Mononuclear cell (primary cell): ENCODE data around the gene MCMBP. TPM values are rescaled to one million over a fixed set of nuclear protein-coding genes. Genes with fewer than 3 reads are reported as not detected.

Source experiments
- H3K27me3 ChIP-seq: 2 replicates; pipeline ENCODE4 v1.6.0; 2011; ENCODE audit warnings: low read length, control low read depth; ENCODE audit not compliant: insufficient read depth
- H3K4me1 ChIP-seq: 2 replicates; pipeline ENCODE4 v1.5.1; 2011; ENCODE audit warnings: mild to moderate bottlenecking, low read length, control low read depth; ENCODE audit not compliant: insufficient read depth
- H3K4me3 ChIP-seq: 2 replicates; pipeline ENCODE4 v1.5.1; 2011; ENCODE audit warnings: mild to moderate bottlenecking, low read length, moderate library complexity
- H3K9me3 ChIP-seq: 2 replicates; pipeline ENCODE4 v1.5.1; 2011; ENCODE audit warnings: low read depth, mild to moderate bottlenecking, control low read depth, low read length
- total RNA-seq: library from RNA; depleted of rRNA; stranded (reverse); fragments of >200 nt; gene quantifications from one replicate; pipeline ENCODE4 v1.2.3, GENCODE V29; 2012

The MCMBP gene
- total RNA-seq, 1 donor, result 29.6 TPM

DNA sequence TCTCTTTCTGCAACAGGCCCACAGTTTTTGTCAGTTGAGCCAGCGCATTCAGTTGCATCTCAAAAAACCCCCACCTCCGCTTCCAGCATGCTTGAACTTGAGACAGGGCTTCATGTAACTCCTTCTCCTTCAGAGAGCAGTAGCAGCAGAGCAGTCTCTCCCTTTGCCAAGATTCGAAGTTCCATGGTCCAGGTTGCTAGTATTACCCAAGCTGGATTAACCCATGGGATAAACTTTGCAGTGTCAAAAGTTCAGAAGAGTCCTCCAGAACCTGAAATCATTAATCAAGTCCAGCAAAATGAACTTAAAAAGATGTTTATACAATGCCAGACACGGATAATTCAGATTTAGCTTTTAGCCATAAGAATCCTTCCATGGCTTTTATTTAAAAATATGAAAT is 45.2 kb downstream of the MCMBP start:
- H3K4me1 ChIP-seq, result no peaks in the 10 kb centered on the region
- no peak overlapping the region for H3K4me3 ChIP-seq
- H3K27me3 ChIP-seq, result no peaks in the 10 kb centered on the region
- no peaks in the 10 kb centered on the region for H3K9me3 ChIP-seq

DNA sequence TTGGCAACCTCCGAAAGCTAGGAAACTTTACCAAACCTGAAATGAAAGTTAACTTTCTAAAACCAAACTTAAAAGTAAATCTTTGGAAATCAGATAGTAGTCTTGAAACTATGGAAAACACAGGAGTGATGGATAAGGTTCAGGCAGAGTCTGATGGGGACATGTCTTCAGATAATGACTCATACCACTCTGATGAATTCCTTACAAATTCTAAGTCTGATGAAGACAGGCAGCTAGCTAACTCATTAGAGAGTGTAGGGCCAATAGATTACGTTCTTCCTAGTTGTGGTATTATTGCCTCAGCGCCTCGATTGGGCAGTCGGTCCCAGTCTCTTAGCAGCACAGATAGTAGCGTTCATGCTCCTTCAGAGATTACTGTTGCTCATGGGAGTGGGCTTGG is 45.9 kb downstream of the MCMBP start:
- Histone ChIP-seq H3K4me3 (no peak overlapping the region), H3K4me1 (no peaks in the 10 kb centered on the region), H3K9me3 (no peaks in the 10 kb centered on the region), H3K27me3 (no peaks in the 10 kb centered on the region)

DNA sequence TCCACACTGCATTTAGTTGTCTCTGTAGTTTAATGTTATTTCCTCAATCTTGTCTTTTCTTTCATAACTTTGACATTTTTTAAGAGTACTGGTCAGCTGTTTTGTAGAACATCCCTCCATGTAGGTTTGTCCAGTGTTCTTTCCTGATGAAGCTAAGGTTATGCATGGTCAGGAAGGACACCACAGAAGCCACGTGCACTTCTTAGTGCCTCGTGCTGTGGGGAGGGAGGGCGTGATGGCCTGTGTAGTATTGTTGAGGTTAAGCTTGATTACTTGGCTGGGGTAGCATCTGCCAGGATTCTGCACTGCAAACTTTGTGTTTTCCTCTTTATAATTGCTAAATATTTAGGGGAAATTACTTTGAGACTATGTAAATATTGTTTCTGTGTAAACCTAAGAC is 48.3 kb downstream of the MCMBP start:
- no peaks in the 10 kb centered on the region for H3K9me3 ChIP-seq
- H3K4me3 ChIP-seq, result no peak overlapping the region
- no peaks in the 10 kb centered on the region for H3K4me1 ChIP-seq
- H3K27me3 ChIP-seq, result no peaks in the 10 kb centered on the region

DNA sequence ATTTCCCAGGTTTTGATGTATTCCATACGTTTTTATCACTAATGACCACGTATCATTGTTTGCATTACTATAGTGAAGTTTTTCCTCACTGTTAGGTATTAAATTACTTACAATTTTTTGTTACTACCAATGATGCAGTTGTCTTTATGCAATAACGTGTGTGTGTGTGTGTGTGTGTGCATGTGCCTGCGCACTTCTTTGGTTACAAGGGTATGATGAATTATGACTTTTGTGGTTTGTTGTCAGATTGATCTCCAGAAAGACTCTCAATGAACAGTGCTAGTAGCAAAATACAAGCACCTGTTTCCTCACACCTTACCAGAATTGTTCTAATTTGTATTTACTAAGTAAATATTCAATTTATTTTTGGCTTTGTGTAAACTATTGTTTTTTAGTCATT is 51.5 kb downstream of the MCMBP start:
- Histone ChIP-seq H3K27me3 (no peaks in the 10 kb centered on the region), H3K9me3 (no peaks in the 10 kb centered on the region), H3K4me1 (peaks cover 4% of the 10 kb centered on the region), H3K4me3 (no peak overlapping the region)

DNA sequence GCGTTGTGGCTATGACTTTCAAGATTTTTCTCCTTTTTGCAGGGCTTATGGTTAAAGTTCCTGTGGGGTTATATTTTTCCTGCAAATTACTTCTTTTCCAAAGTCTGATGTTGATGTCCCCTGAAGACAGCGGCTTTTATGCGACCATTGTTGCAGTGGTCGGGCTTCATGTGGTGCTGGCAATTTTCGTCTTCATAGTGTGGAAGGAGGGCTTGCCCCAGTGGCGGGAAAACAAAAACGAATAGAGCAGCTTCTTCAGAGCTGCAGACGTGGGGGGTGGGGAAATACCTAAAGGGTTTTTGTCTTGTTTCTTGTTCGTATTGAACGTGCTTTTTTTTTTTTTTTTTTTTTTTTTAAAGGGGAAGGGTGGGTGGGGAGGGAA is 53.8 kb downstream of the MCMBP start:
- Histone ChIP-seq H3K9me3 (no peaks in the 10 kb centered on the region), H3K4me1 (peaks cover 4% of the 10 kb centered on the region), H3K27me3 (no peaks in the 10 kb centered on the region), H3K4me3 (no peak overlapping the region)

DNA sequence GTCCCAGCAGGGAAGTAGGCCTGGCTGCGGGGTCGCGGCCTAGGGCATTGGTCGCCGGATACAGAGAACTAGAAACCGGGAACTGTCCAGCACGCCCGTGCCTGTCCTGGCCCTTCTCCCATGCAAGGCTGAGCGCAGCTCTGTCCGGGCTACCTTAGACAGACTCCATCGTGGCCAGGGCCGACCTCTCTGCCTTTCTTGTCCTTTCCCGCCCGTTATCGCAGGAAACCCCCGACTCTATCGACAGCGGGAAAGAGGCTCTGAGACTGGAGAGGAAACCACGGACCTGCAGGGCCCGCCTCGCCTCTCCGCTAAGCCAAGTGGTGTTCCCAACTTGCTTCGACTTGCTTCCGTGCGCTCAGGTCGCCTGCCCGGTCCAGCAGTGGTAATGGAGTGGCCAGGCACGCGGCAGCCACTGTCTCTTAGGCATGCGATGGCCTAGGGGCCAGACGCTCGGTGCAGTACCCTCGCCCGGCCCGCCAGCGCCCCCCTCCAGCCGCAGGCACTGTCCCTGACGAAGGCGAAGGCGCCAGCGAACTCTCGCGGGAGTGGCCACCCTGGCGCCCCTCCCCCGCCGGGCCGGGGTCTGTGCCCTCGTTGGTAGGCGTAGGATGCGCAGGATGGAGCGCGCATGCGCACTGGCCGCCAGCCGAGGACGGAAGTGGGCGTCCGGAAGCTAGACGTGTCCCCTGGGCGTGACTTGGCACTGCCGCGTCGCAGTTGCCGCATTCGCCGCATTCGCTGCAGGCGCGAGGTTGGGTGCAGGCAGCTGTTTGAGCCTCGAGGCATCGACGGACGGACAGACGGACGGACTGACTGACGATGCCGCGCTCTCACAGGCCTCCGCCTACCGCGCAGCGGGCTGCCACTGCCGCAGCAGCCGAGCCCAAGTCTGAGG is 54.4 kb downstream of the MCMBP start:
- Histone ChIP-seq H3K4me1 (peaks cover 4% of the 10 kb centered on the region), H3K9me3 (no peaks in the 10 kb centered on the region), H3K27me3 (no peaks in the 10 kb centered on the region), H3K4me3 (no peak overlapping the region)

DNA sequence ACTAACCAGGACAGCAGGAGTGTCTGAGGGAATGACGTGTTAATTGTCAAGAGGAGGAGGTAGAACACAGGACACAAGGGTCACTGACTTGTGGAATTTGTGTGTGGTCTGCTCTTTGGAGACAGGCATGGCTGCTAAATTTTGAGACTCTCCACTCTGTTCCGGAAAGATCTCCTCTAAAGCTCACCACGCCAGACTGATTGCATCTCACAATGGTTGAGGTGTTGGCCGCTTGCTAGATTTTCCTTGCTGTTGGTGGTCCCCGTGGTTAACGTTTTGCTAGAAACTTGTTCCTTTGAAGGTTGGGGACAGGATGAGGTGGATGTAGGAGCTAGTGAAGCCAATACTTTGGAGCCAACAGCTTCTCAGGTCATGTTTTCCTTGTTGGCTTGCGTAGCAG is 57.0 kb downstream of the MCMBP start:
- Histone ChIP-seq H3K9me3 (no peaks in the 10 kb centered on the region), H3K4me1 (peaks cover 4% of the 10 kb centered on the region), H3K4me3 (no peak overlapping the region), H3K27me3 (no peaks in the 10 kb centered on the region)

DNA sequence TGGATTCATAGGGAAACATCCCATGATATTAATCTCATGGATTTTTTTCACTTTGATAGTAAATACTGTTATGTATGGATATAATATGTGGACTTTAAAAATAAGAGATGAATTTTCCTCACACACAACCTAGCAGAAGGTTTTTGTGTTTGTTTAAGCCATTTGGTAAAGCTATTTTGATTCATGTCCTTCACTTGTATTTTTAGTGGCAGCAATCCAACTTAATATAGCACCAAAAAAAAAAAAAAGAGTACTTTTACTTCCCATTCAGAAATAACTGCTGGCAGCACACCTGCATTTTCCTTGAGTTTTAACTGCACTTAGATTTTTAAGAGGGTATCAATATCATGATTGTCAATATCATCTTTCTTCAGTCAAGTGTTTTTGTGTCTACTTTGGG is 60.0 kb downstream of the MCMBP start:
- Histone ChIP-seq H3K9me3 (no peaks in the 10 kb centered on the region), H3K4me1 (no peaks in the 10 kb centered on the region), H3K27me3 (no peaks in the 10 kb centered on the region), H3K4me3 (no peak overlapping the region)

DNA sequence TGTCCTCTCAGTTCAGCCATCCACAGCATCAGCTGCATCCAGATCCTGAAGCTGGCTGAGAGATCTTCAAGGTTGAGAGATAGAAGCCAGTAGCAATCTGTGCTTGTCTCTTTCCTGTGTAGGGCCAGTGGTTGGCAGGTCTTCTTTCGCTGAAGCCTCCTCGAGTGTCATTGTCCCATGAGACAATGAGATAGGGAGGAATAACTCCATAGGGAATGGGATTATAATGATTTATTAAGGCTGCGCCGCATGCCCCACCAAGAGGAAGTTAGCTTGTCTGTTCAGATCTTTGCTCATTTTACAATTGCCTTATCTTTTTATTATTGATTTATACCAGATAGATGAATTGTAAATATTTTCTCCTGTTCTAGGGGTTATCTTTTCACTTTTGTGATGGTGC is 61.5 kb downstream of the MCMBP start:
- H3K27me3 ChIP-seq, result no peaks in the 10 kb centered on the region
- no peak overlapping the region for H3K4me3 ChIP-seq
- no peaks in the 10 kb centered on the region for H3K9me3 ChIP-seq

DNA sequence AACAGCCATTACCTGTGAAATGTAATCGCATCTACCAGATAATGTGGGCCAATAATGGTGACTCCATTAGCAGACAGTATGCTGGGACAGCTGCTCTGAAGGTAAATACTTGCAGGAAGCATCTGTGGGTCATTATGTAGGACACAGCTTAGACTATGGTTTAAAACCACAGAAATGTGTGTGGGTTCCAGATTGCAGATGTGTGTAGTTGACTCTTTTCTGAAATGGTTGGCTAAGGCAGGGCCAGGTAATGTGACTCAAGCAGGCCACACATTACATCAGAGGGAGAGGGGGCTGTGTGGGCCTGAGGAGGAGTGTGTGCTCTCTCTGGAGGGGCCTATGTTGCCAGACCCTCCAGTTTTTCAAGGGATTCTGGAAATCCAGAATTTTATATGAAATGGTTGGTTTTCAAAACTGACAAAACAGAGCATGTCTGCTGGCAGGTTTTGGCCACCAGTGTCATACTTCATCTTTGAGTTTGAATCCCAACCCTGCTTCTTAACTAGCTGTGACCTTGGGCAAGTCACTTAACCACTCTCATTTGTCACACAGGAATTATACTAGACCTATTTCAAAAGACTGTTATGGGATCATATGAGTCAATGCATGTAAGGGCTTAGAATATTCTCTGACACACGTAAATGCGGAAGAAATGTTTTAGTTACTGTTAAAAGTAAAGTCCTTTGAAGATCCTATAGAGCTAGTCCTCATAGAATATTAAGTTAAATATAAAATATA is 64.5 kb downstream of the MCMBP start:
- H3K9me3 ChIP-seq, result no peaks in the 10 kb centered on the region

More for the DNA sequence above, 61.5 kb downstream of the MCMBP start:
- no peaks in the 10 kb centered on the region for H3K4me1 ChIP-seq

DNA sequence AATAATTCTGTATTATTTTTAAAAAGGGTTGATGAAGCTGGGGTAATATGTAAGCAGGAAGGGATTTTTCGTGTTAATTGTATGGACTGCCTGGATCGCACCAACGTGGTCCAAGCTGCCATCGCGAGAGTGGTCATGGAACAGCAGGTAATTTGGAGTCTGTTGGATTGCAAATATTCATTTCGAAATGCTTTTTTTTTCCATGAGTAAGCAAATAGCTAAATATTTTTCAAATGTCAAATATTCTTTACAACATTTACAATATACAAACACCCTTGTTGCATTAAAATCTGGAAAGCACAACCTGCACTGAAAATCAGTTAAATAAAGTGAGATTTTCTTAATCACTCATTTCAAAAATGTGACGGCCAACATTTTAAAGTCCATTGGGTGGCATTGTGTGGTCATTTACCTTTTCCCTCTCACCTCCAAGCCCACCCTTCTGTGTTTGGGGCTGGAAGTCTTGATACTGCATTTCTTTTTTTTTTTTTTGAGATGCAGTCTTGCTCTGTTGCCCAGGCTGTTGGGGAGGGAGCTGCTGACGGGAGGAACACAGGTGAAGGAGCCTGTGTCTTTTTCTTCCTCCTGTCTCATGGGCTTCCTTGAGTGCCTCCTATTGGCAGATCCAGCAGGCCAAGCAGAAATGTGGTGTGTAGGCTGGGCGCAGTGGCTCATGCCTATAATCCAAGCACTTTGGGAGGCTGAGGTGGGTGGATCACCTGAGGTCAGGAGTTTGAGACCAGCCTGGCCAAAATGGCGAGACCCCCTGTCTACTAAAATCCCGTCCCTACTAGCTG is 66.1 kb downstream of the MCMBP start:
- Histone ChIP-seq H3K27me3 (no peaks in the 10 kb centered on the region), H3K9me3 (no peaks in the 10 kb centered on the region), H3K4me1 (no peaks in the 10 kb centered on the region), H3K4me3 (no peak overlapping the region)

More for the DNA sequence above, 64.5 kb downstream of the MCMBP start:
- H3K4me3 ChIP-seq, result no peak overlapping the region
- H3K27me3 ChIP-seq, result no peaks in the 10 kb centered on the region
- H3K4me1 ChIP-seq, result no peaks in the 10 kb centered on the region

DNA sequence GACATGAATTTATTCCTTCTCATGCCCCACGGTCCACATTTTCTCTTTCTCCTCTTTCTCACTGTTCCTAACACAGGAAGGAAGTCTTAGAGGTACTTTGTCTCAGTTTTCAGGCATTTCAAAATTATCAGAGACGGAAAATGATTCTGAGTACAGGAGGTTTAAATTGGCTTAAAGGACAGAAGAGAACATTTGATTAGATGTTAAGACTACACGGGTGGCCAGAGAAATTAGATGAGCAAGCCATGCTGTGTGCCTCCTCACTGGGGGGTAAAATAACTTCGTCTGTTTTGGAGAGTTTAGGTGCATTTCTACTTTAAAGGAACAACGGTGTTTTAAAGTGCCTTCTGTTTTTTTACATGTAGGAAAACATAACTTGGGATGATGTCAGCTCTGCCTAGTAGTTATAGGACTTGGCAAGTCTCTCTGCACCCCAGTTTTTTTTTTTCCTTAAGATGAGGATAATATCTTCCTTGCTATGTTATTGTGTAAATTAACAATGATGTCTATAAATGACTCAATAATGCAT is 66.9 kb downstream of the MCMBP start:
- H3K9me3 ChIP-seq, result no peaks in the 10 kb centered on the region
- no peak overlapping the region for H3K4me3 ChIP-seq
- H3K4me1 ChIP-seq, result no peaks in the 10 kb centered on the region
- no peaks in the 10 kb centered on the region for H3K27me3 ChIP-seq

DNA sequence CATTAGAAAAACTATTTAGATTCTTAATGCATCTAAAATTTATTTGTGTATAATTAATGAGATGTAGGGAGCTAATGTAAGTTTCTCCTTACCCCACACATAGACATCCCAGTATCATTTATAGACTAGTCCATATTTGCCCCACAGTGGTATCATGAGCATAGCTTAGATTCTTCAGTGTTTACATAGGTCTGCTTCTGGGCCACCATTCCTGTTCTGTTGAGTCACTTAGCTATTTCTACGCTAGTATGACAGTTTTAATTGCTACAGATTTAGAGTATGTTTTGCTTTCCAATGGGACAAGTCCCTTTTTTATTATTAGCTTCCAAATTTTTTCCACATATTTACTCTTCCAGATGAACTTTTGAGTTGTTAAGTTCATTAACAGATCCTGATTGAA is 69.4 kb downstream of the MCMBP start:
- Histone ChIP-seq H3K27me3 (no peaks in the 10 kb centered on the region), H3K9me3 (no peaks in the 10 kb centered on the region), H3K4me3 (no peak overlapping the region), H3K4me1 (no peaks in the 10 kb centered on the region)

DNA sequence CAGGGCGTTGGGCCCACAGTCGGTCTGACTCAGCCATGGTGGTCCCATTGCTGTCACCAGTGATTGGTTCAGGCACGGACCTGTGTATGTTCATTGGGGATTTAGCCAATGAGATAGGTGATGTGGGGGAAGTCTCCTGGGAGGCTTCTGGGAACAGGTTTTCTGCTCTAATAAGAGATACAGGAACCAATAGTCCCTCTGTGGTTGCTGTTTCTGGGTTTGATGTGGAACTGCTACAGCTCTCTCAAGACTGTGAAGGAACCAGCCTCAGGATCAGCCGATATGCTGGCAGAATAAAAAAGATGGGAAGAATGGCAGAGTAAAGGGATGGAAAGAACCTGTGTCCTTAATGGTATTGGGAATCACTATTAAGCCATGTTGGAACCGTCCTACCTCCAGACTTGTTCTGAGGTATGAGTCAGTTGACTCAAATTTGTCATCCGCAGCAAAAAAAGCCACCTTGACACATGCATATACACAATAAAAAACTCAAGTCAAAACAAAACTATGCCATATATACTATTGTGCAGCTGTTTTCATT is 70.6 kb downstream of the MCMBP start:
- no peaks in the 10 kb centered on the region for H3K27me3 ChIP-seq
- H3K9me3 ChIP-seq, result no peaks in the 10 kb centered on the region
- no peaks in the 10 kb centered on the region for H3K4me1 ChIP-seq
- no peak overlapping the region for H3K4me3 ChIP-seq

DNA sequence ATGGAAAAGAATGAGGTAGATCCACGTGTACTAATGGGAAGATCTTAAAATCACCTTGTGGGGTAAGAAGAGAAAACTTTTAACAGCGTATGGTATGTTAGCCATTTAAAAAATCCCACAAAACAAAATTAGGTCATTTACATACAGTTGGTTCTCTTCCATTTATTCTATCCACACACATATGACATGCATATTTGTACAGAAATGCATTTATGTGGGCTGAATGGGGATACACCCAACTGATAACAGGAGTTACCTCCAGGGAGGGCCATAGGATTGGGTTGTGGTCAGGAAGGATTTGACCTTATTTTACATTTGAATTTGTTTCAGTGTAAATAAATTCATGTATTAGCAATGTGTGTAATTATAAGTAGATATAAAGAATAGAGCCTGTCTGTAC is 71.5 kb downstream of the MCMBP start:
- H3K4me1 ChIP-seq, result no peaks in the 10 kb centered on the region
- no peaks in the 10 kb centered on the region for H3K9me3 ChIP-seq
- H3K27me3 ChIP-seq, result no peaks in the 10 kb centered on the region
- no peak overlapping the region for H3K4me3 ChIP-seq
